Keratinocyte (primary cell): ENCODE data around the gene CCAR1. TPM values are rescaled to one million over a fixed set of nuclear protein-coding genes. Genes with fewer than 3 reads are reported as not detected.

Experiments used
- DNase-seq: peaks from one replicate; pipeline ENCODE4 v3.0.0-alpha.2; 2011; ENCODE audit warnings: low read depth, missing footprints, low spot score
- FAIRE-seq: peaks from 2 replicates; lab custom pipeline; 2011; peaks lifted over from hg19 to GRCh38; lab: Jason Lieb, UNC
- H2AFZ ChIP-seq: 2 replicates; pipeline ENCODE4 v1.6.0; 2012; ENCODE audit warnings: low read length, control low read depth, inconsistent platforms; ENCODE audit not compliant: control insufficient read depth
- H3K27ac ChIP-seq: 2 replicates; pipeline ENCODE4 v1.5.1; 2011; ENCODE audit warnings: low read length; ENCODE audit not compliant: control insufficient read depth, insufficient read depth
- H3K27me3 ChIP-seq: 3 replicates; pipeline ENCODE4 v1.6.0; 2011; ENCODE audit warnings: low read length; ENCODE audit not compliant: control insufficient read depth, insufficient read depth; ENCODE audit errors: extremely low read depth
- H3K36me3 ChIP-seq, 2 experiments: 2 replicates in 1 of 2; 3 replicates in 1 of 2; pipeline ENCODE4 v1.5.1; 2011; ENCODE audit warnings: low read length in 2 of 2, mild to moderate bottlenecking in 1 of 2; ENCODE audit not compliant: control insufficient read depth in 2 of 2, insufficient read depth in 2 of 2; ENCODE audit errors: extremely low read depth in 1 of 2
- H3K4me1 ChIP-seq: 3 replicates; pipeline ENCODE4 v1.5.1; 2011; ENCODE audit warnings: low read length; ENCODE audit not compliant: control insufficient read depth, insufficient read depth; ENCODE audit errors: extremely low read depth
- H3K4me2 ChIP-seq: 3 replicates; pipeline ENCODE4 v1.6.0; 2011; ENCODE audit warnings: low read depth, low read length; ENCODE audit not compliant: control insufficient read depth, insufficient read depth; ENCODE audit errors: extremely low read depth
- H3K4me3 ChIP-seq, 3 experiments: fragments of 200-600 bp in 1 of 3; sonication (generic) in 1 of 3; 2 replicates in 2 of 3; 3 replicates in 1 of 3; pipeline ENCODE4 v1.5.1; 2011 to 2016; ENCODE audit warnings: low read length in 3 of 3, mild to moderate bottlenecking in 3 of 3, control low read depth in 2 of 3, inconsistent platforms in 1 of 3, low read depth in 1 of 3, mixed read lengths in 1 of 3, mixed run types in 1 of 3, moderate library complexity in 1 of 3; ENCODE audit not compliant: control insufficient read depth in 2 of 3, insufficient read depth in 2 of 3; ENCODE audit errors: extremely low read depth in 1 of 3
- H3K79me2 ChIP-seq: 2 replicates; pipeline ENCODE4 v1.6.0; 2012; ENCODE audit warnings: low read length; ENCODE audit not compliant: control insufficient read depth, insufficient read depth
- H3K9ac ChIP-seq: 3 replicates; pipeline ENCODE4 v1.6.0; 2011; ENCODE audit warnings: low read length; ENCODE audit not compliant: control insufficient read depth, insufficient read depth; ENCODE audit errors: extremely low read depth
- H3K9me1 ChIP-seq: 3 replicates; pipeline ENCODE4 v1.6.0; 2011; ENCODE audit warnings: low read length; ENCODE audit not compliant: control insufficient read depth, insufficient read depth; ENCODE audit errors: extremely low read depth
- H3K9me3 ChIP-seq: 2 replicates; pipeline ENCODE4 v1.5.1; 2012; ENCODE audit warnings: low read depth, low read length; ENCODE audit not compliant: control insufficient read depth
- H4K20me1 ChIP-seq: 3 replicates; pipeline ENCODE4 v1.6.0; 2011; ENCODE audit warnings: low read length; ENCODE audit not compliant: control insufficient read depth, insufficient read depth; ENCODE audit errors: extremely low read depth
- CTCF ChIP-seq, 3 experiments: IDR thresholded peaks in 1 of 3; conservative IDR thresholded peaks in 1 of 3; optimal IDR thresholded peaks in 1 of 3; 2 replicates in 2 of 3; 3 replicates in 1 of 3; pipeline versions ENCODE3 to v1.5.1; 2011; ENCODE audit warnings: low read length in 3 of 3, mild to moderate bottlenecking in 3 of 3, moderate library complexity in 2 of 3, control low read depth in 1 of 3, inconsistent platforms in 1 of 3; ENCODE audit not compliant: insufficient read depth in 2 of 3; ENCODE audit errors: extremely low read depth in 1 of 3
- EZH2 ChIP-seq: IDR thresholded peaks from one replicate; pipeline ENCODE4 v1.6.1; 2012; ENCODE audit warnings: inconsistent platforms, mild to moderate bottlenecking, low read length, moderate library complexity
- dilution Hi-C: fragments of 300-500 bp; cut with MboI; formaldehyde crosslinking; loops from one replicate; pipeline ENCODE4 v1.7.0; 2020; ENCODE audit warnings: low sequenced_read_pairs; ENCODE audit not compliant: extremely low pct_ligation_motif_present
- polyA plus RNA-seq, 5 experiments: library from polyadenylated mRNA; depleted of rRNA in 3 of 5; stranded (reverse) in 3 of 5; stranded (forward) in 1 of 5; unstranded in 1 of 5; fragments of >200 nt; gene quantifications; 1 replicate in 1 of 5; 2 replicates in 3 of 5; 3 replicates in 1 of 5; pipeline versions ENCODE4 v1.2.1 to v1.2.3, GENCODE V29; 2011 to 2012; ENCODE audit warnings: missing spikeins in 2 of 5, low read depth in 1 of 5, low replicate concordance in 1 of 5

CCAR1 gene
- polyA plus RNA-seq, 1 donor (not counting 4 experiments of a cell fraction or from before 2014, with no cell fraction given) = 59.1 TPM

GRCh38 chr10:68684413-68684812, 36.6 kb upstream of the CCAR1 start:
- no peaks in the 10 kb centered on the region for H3K36me3 ChIP-seq
- no peak for FAIRE-seq
- H4K20me1 ChIP-seq = no peaks in the 10 kb centered on the region
- no peak overlapping the region for H3K27ac ChIP-seq
- H3K9me1 ChIP-seq = no peaks in the 10 kb centered on the region
- no peaks in the 10 kb centered on the region for H3K27me3 ChIP-seq
- no peak overlapping the region for H2AFZ ChIP-seq
- H3K79me2 ChIP-seq = no peaks in the 10 kb centered on the region
- no peaks in the 10 kb centered on the region for H3K9me3 ChIP-seq
- no peak overlapping the region for H3K4me3 ChIP-seq
- no peaks in the 10 kb centered on the region for H3K4me1 ChIP-seq
- H3K4me2 ChIP-seq = no peak overlapping the region
- TF ChIP-seq EZH2 (no peak), CTCF (optimal IDR thresholded peaks at IDR 0.05 in 1 of 3, IDR thresholded peaks at IDR 0.05 in 1 of 3, conservative IDR thresholded peaks at IDR 0.05 in 1 of 3; ENCODE audit: extremely low read depth in 1 of 3, insufficient read depth in 2 of 3, low read length in 3 of 3) (no peak)
- DNase-seq = no peak
- no peak overlapping the region for H3K9ac ChIP-seq
- dilution Hi-C loops = no loop called here

DNA sequence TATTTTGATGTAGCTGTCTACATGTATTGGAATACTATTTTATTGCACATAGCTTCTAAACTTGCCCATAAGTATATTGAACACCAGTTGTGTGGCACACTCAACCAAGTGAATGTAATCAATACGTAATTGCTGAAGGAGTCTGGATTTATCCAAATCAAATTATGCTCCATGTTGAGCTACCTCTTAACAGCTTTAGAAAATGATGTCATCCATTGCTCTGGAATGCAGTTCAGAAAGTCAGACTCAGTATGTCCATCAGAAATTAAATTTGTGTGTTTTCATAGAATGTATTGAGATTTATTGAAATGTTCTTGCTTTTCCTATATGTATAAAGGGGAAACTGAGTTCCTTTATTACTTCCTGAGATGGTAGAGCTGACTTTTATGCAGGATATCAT, 25.0 kb upstream of the CCAR1 start:
- Histone ChIP-seq H3K79me2 (no peaks in the 10 kb centered on the region), H3K9ac (no peak overlapping the region), H3K4me3 (no peak overlapping the region), H3K36me3 (no peaks in the 10 kb centered on the region), H3K9me1 (no peaks in the 10 kb centered on the region), H4K20me1 (no peaks in the 10 kb centered on the region), H3K4me2 (no peak overlapping the region), H3K27ac (no peak overlapping the region), H2AFZ (no peak overlapping the region), H3K4me1 (no peaks in the 10 kb centered on the region), H3K9me3 (no peaks in the 10 kb centered on the region), H3K27me3 (no peaks in the 10 kb centered on the region)
- no peak for FAIRE-seq
- no peak for TF ChIP-seq CTCF (optimal IDR thresholded peaks at IDR 0.05 in 1 of 3, IDR thresholded peaks at IDR 0.05 in 1 of 3, conservative IDR thresholded peaks at IDR 0.05 in 1 of 3; ENCODE audit: extremely low read depth in 1 of 3, insufficient read depth in 2 of 3, low read length in 3 of 3)
- TF ChIP-seq EZH2 = no peak
- dilution Hi-C loops = no loop called here
- DNase-seq = no peak
